Kidney (tissue), 14 donors: ENCODE measurements around the gene ZDHHC18. TPM values are rescaled to one million over a fixed set of nuclear protein-coding genes. Genes with fewer than 3 reads are reported as not detected.

ENCODE experiments used
- DNase-seq, 5 donors: peaks; one replicate each; pipeline ENCODE4 v3.0.0-alpha.2; 2013 to 2020
- FAIRE-seq: peaks from 2 replicates; lab custom pipeline; 2012; peaks lifted over from hg19 to GRCh38; lab: Jason Lieb, UNC
- H3K27ac ChIP-seq, 2 donors: one replicate each; pipeline ENCODE4 v1.7.0; 2013; ENCODE audit warnings: low read depth in 2 of 2, low read length in 2 of 2, inconsistent platforms in 1 of 2
- H3K27me3 ChIP-seq: one replicate; pipeline ENCODE4 v1.7.1; 2013; ENCODE audit warnings: low read length, inconsistent platforms; ENCODE audit not compliant: control insufficient read depth, insufficient read depth
- H3K36me3 ChIP-seq, 3 donors: one replicate each; pipeline versions ENCODE4 v1.7.0 to v1.7.1; 2013; ENCODE audit warnings: low read length in 3 of 3, control low read depth in 1 of 3, inconsistent platforms in 1 of 3; ENCODE audit not compliant: insufficient read depth in 3 of 3, control insufficient read depth in 2 of 3
- H3K4me1 ChIP-seq, 3 donors: one replicate each; pipeline versions ENCODE4 v1.7.0 to v1.7.1; 2013; ENCODE audit warnings: low read length in 3 of 3, inconsistent platforms in 1 of 3, low read depth in 1 of 3; ENCODE audit not compliant: control insufficient read depth in 2 of 3, insufficient read depth in 2 of 3
- H3K4me3 ChIP-seq, 3 donors: one replicate each; pipeline versions ENCODE4 v1.7.0 to v1.8.1; 2013; ENCODE audit warnings: low read length in 3 of 3, control low read depth in 1 of 3, inconsistent platforms in 1 of 3
- H3K9ac ChIP-seq, 3 donors: one replicate each; pipeline versions ENCODE4 v1.7.0 to v1.7.1; 2013; ENCODE audit warnings: low read length in 3 of 3, control low read depth in 1 of 3, inconsistent platforms in 1 of 3
- H3K9me3 ChIP-seq, 3 donors: one replicate each; pipeline versions ENCODE4 v1.7.0 to v1.7.1; 2013; ENCODE audit warnings: low read length in 3 of 3, control low read depth in 1 of 3, inconsistent platforms in 1 of 3; ENCODE audit not compliant: control insufficient read depth in 2 of 3, insufficient read depth in 1 of 3
- intact Hi-C: fragments of 100-400 bp; cut with DNase I; formaldehyde crosslinking; loops from one replicate; pipeline ENCODE4 v1.11.1; 2022
- polyA plus RNA-seq: library from polyadenylated mRNA; stranded (reverse); fragments of 350-450 nt; fragmentation: Illumina TruSeq; extraction: RNeasy Lipid Tissue Mini Kit (QIAGEN cat#74804); gene quantifications from one replicate; pipeline ENCODE4 v1.2.3, GENCODE V29; 2014; ENCODE audit warnings: low read depth, low replicate concordance; ENCODE audit not compliant: insufficient read depth
- total RNA-seq: library from RNA; stranded (reverse); fragmentation: NEBNext Ultra II Directional; extraction: Animal tissue kit (Norgen Biotek cat#: 25700); gene quantifications from one replicate; pipeline ENCODE4 v1.2.1, GENCODE V29; 2021
- TF ChIP-seq, protein P1 (sequence below): IDR thresholded peaks from 3 replicates; pipeline ENCODE4 v1.5.1; 2012; ENCODE audit warnings: mild to moderate bottlenecking, moderate library complexity, borderline replicate concordance; ENCODE audit not compliant: insufficient read depth; ENCODE audit errors: extremely low read depth
- donor health status: control.
- donor health status: control.
- donor health status: control.
- donor health status: control.
- donor health status: control.
- donor health status: DM: yes; HTN: yes; CAD: no.
- donor health status: Normal renal cell carcinoma (clear cell type).

The ZDHHC18 gene
- total and polyA plus RNA-seq, 2 donors from 2014 or later, result 6.7 to 15.6 TPM

DNA sequence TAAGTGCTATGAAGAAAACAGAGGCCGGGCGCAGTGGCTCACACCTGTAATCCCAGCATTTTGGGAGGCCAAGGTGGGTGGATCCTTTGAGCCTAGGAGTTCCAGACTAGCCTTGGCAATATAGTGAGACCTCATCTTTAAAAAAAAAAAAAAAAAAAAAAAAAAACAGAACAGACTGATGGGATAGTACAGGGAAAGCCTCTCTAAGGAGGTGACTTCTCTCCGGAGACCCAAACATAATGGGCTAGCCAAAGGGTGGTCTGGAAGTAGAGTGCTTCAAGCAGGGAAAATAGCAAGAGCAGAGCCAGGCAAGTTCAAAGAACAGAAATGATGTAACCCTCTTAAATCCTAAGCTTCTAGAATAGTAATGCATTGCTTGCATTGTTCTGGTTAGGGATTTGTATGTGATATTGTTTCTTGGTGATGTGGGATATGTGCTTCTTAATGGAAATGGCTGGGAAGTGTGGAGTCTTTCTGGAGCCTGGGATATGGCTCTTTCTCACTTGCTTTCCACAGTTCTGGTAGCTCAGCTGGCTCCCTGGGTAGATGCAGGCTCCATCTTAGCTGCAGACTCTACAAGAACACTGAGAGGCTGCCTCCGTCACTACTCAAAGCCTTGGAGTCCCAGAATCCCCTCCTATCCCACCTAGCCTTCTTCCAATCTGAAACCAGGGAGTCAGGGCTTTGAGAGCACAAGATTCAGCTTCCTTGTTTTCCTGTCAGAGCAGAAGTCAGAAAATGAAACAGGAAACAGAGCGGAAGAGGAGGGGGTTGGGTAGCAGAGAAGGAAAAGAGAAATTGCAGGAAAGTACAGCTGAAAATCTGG lies 40.7 kb upstream of the ZDHHC18 start:
- H3K4me3 ChIP-seq, result no peak overlapping the region
- H3K9ac ChIP-seq, result peak overlapping the region in 1 of 3 donors; percentile 97
- peaks cover 19 to 53% (median 40%) of the 10 kb centered on the region in 3 donors for H3K4me1 ChIP-seq

DNA sequence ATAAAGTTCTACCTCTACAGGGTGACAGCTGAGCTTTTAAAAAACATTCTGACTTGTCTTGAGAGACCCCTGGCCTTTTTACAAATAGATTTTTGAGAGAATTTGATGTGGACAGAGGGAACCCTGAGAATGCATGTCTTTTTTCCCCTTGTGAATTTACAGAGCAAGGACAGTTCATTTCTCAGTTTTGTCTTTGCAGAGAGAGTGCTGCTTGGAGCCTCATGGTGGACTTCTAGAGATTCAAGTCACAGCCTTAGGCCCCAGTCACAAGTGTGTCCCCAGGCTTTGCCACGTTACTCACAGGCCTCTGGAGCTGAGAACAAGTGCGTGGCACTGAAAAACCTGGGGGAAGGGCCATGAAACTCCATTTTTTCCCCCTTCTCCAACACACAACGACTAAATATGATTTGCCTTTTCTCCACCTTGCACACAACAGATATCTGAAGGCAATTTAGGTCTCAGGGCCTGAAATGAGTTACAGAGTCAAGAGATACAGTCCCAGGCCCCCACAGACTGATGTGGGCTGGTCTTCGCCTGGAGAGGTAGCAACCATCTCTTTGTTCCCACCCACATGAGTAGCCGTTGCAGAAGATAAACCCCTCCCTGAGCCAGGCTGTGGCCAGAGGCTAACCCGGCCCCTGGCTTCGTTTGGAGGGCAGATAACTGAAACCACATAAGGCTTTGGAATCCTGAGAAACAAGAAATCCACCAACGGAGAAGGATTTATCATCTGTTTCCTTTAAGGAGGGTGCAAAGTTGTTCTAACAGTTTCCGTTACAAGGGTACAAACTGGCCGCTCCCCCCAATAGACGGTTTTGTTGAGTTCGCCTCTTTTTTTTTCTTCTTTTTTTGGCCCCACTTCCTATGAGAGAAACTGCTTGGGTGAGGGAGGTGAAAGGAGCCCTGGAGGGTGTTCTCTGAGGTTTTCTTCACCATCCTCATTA lies 39.8 kb upstream of the ZDHHC18 start:
- H3K4me1 ChIP-seq, result peaks cover 19 to 52% (median 40%) of the 10 kb centered on the region in 3 donors
- DNase-seq (peak; percentile 63 to 84 (median 72)), FAIRE-seq (no peak)

More for the DNA sequence above, 40.7 kb upstream of the ZDHHC18 start:
- TF ChIP-seq, protein P1, sequence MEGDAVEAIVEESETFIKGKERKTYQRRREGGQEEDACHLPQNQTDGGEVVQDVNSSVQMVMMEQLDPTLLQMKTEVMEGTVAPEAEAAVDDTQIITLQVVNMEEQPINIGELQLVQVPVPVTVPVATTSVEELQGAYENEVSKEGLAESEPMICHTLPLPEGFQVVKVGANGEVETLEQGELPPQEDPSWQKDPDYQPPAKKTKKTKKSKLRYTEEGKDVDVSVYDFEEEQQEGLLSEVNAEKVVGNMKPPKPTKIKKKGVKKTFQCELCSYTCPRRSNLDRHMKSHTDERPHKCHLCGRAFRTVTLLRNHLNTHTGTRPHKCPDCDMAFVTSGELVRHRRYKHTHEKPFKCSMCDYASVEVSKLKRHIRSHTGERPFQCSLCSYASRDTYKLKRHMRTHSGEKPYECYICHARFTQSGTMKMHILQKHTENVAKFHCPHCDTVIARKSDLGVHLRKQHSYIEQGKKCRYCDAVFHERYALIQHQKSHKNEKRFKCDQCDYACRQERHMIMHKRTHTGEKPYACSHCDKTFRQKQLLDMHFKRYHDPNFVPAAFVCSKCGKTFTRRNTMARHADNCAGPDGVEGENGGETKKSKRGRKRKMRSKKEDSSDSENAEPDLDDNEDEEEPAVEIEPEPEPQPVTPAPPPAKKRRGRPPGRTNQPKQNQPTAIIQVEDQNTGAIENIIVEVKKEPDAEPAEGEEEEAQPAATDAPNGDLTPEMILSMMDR, result no peak
- no peaks in the 10 kb centered on the region for H3K27me3 ChIP-seq
- peak overlapping the region; percentile 99 to 100 for H3K27ac ChIP-seq
- H3K36me3 ChIP-seq, result no peaks in the 10 kb centered on the region
- intact Hi-C loops, result no loop called here
- DNase-seq (peak in 2 of 5 donors; percentile 40 to 79), FAIRE-seq (no peak)
- H3K9me3 ChIP-seq, result no peaks in the 10 kb centered on the region

DNA sequence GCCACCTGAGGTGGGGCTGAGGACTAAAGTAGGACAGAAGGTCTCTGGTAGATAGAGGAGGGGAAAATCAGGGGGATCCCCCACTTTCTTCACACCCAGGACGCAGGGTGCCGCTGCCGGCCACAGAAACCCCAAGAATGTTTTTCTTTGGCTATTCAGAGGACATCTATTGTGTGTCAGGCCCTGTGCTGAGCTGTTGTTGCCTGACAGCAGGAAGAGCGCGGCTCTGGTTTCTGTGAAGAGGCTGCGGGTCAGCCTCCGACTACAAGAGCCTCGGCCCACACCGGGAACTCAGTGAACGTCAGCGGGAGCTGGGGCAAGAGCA lies 39.1 kb upstream of the ZDHHC18 start:
- FAIRE-seq, result no peak
- H3K36me3 ChIP-seq, result no peaks in the 10 kb centered on the region
- H3K4me3 ChIP-seq, result peak overlapping the region; percentile 76 to 95 (median 81)
- no peaks in the 10 kb centered on the region for H3K9me3 ChIP-seq
- peak overlapping the region; percentile 99 to 100 for H3K27ac ChIP-seq
- H3K27me3 ChIP-seq, result no peaks in the 10 kb centered on the region
- TF ChIP-seq, protein P1, result no peak
- H3K4me1 ChIP-seq, result peaks cover 19 to 46% (median 40%) of the 10 kb centered on the region in 3 donors
- no peak for DNase-seq
- intact Hi-C loops, result no loop called here
- H3K9ac ChIP-seq, result peak overlapping the region; percentile 80 to 97 (median 96)

More for the DNA sequence above, 39.8 kb upstream of the ZDHHC18 start:
- Histone ChIP-seq H3K27me3 (no peaks in the 10 kb centered on the region), H3K4me3 (peak overlapping the region; percentile 76 to 95 (median 81)), H3K9ac (peak overlapping the region; percentile 80 to 97 (median 96)), H3K9me3 (no peaks in the 10 kb centered on the region), H3K36me3 (no peaks in the 10 kb centered on the region), H3K27ac (peak overlapping the region; percentile 99 to 100)
- TF ChIP-seq, protein P1, result no peak
- intact Hi-C loops, result no loop called here
